SK-N-SH (cell line): ENCODE data around the gene FGF5. TPM values are rescaled to one million over a fixed set of nuclear protein-coding genes. Genes with fewer than 3 reads are reported as not detected.

ENCODE experiments used
- CTCF ChIA-PET: fragments of 300-600, 350-600 bp; formaldehyde crosslinking; extraction: SDS; loops from one replicate; lab custom pipeline; 2021; lab: Yijun Ruan, JAX
- POLR2A ChIA-PET: fragments of 350-600 bp; sonication (Branson Sonifier 250); formaldehyde crosslinking; extraction: SDS; loops from one replicate; lab custom pipeline; 2020; ENCODE audit warnings: antibody characterized with exemption, inconsistent platforms; lab: Yijun Ruan, JAX
- DNase-seq: peaks from one replicate; pipeline ENCODE4 v3.0.0; 2012
- H2AFZ ChIP-seq: fragments of 200-600 bp; sonication (generic); 2 replicates; pipeline ENCODE4 v1.8.1; 2016; ENCODE audit warnings: antibody characterized with exemption, mild to moderate bottlenecking, low read depth
- H3F3A ChIP-seq: fragments of 200-600 bp; sonication (generic); replicated peaks from 2 replicates; pipeline ENCODE3; 2016; ENCODE audit warnings: antibody characterized with exemption, mild to moderate bottlenecking; ENCODE audit not compliant: insufficient read depth
- H3K27ac ChIP-seq, 2 experiments: fragments of 200-500 bp in 1 of 2; fragments of 200-600 bp in 1 of 2; sonication (Bioruptor generic) in 1 of 2; sonication (generic), shearing (Covaris generic) in 1 of 2; 2 replicates each; pipeline versions ENCODE4 v1.5.1 to v1.6.1; 2014 to 2016; ENCODE audit warnings: low read depth in 2 of 2, inconsistent platforms in 1 of 2, low read length in 1 of 2, mild to moderate bottlenecking in 1 of 2, mixed read lengths in 1 of 2
- H3K27me3 ChIP-seq: fragments of 200-600 bp; sonication (generic), shearing (Covaris generic); 2 replicates; pipeline ENCODE4 v1.6.1; 2016; ENCODE audit warnings: mixed run types; ENCODE audit not compliant: insufficient read depth
- H3K36me3 ChIP-seq, 2 experiments: fragments of 200-500 bp in 1 of 2; fragments of 200-600 bp in 1 of 2; sonication (Bioruptor generic) in 1 of 2; sonication (generic) in 1 of 2; replicated peaks in 1 of 2; 2 replicates each; pipeline versions ENCODE3 to v1.5.1; 2014 to 2016; ENCODE audit warnings: low read length in 1 of 2, mild to moderate bottlenecking in 1 of 2; ENCODE audit not compliant: insufficient read depth in 2 of 2, control insufficient read depth in 1 of 2
- H3K4me1 ChIP-seq, 2 experiments: fragments of 200-500 bp in 1 of 2; fragments of 200-600 bp in 1 of 2; sonication (Bioruptor generic) in 1 of 2; sonication (generic), shearing (Covaris generic) in 1 of 2; 2 replicates each; pipeline versions ENCODE4 v1.5.1 to v1.6.1; 2014 to 2016; ENCODE audit warnings: low read depth in 1 of 2, low read length in 1 of 2, mixed run types in 1 of 2; ENCODE audit not compliant: insufficient read depth in 2 of 2, control insufficient read depth in 1 of 2
- H3K4me2 ChIP-seq: fragments of 200-600 bp; sonication (generic), shearing (Covaris generic); 2 replicates; pipeline ENCODE4 v1.6.1; 2017; ENCODE audit warnings: mixed run types
- H3K4me3 ChIP-seq, 2 experiments: fragments of 200-500 bp in 1 of 2; fragments of 200-600 bp in 1 of 2; sonication (Bioruptor generic) in 1 of 2; sonication (generic), shearing (Covaris generic) in 1 of 2; 2 replicates each; pipeline versions ENCODE4 v1.5.1 to v1.8.1; 2014 to 2016; ENCODE audit warnings: low read depth in 2 of 2, inconsistent platforms in 1 of 2, low read length in 1 of 2, mild to moderate bottlenecking in 1 of 2, mixed read lengths in 1 of 2, moderate library complexity in 1 of 2
- H3K79me2 ChIP-seq: fragments of 200-600 bp; sonication (generic); 2 replicates; pipeline ENCODE4 v1.8.1; 2017; ENCODE audit warnings: mild to moderate bottlenecking; ENCODE audit not compliant: insufficient read depth
- H3K9ac ChIP-seq: fragments of 200-600 bp; sonication (generic); 2 replicates; pipeline ENCODE4 v1.6.1; 2017; ENCODE audit warnings: mixed run types
- H3K9me2 ChIP-seq: fragments of 200-600 bp; sonication (generic); 2 replicates; pipeline ENCODE4 v1.6.1; 2017; ENCODE audit warnings: mixed run types
- H3K9me3 ChIP-seq: fragments of 200-600 bp; sonication (generic); 2 replicates; pipeline ENCODE4 v1.6.1; 2017; ENCODE audit warnings: mixed run types, mild to moderate bottlenecking, moderate library complexity
- H4K20me1 ChIP-seq: fragments of 200-600 bp; sonication (generic); 2 replicates; pipeline ENCODE4 v1.6.1; 2017; ENCODE audit warnings: mild to moderate bottlenecking, mixed run types; ENCODE audit not compliant: insufficient read depth
- CHD2 ChIP-seq: fragments of 150-350 bp; IDR thresholded peaks from 2 replicates; pipeline ENCODE4 v1.6.1; 2018; ENCODE audit warnings: low read length; ENCODE audit not compliant: partially characterized antibody
- EP300 ChIP-seq, 2 experiments: IDR thresholded peaks; 2 replicates each; pipeline versions ENCODE4 v1.4.0 to v1.6.1; 2012; ENCODE audit warnings: borderline replicate concordance in 1 of 2, low read depth in 1 of 2, low read length in 1 of 2
- EZH2phosphoT487 ChIP-seq: fragments of 200-600 bp; sonication (generic); IDR thresholded peaks from 2 replicates; pipeline ENCODE4 v1.6.1; 2017; ENCODE audit warnings: low read depth, mixed run types, mild to moderate bottlenecking, antibody characterized with exemption, moderate library complexity, borderline replicate concordance
- FOSL2 ChIP-seq: IDR thresholded peaks from 2 replicates; pipeline ENCODE4 v1.4.0; 2012; ENCODE audit warnings: low read depth, mild to moderate bottlenecking, moderate library complexity, borderline replicate concordance
- FOXM1 ChIP-seq: IDR thresholded peaks from 2 replicates; pipeline ENCODE4 v1.4.0; 2012; ENCODE audit warnings: low read depth, mild to moderate bottlenecking
- GABPA ChIP-seq: IDR thresholded peaks from 2 replicates; pipeline ENCODE4 v1.4.0; 2012; ENCODE audit warnings: low read depth, mild to moderate bottlenecking
- IRF3 ChIP-seq: fragments of 150-350 bp; IDR thresholded peaks from 2 replicates; pipeline ENCODE4 v1.6.1; 2016; ENCODE audit warnings: mild to moderate bottlenecking, low read depth, low read length
- JUND ChIP-seq: IDR thresholded peaks from 2 replicates; pipeline ENCODE4 v1.4.0; 2012
- MXI1 ChIP-seq: IDR thresholded peaks from 2 replicates; pipeline ENCODE4 v1.6.1; 2012; ENCODE audit warnings: mild to moderate bottlenecking, low read depth, low read length, improper control_type of control experiment
- NRF1 ChIP-seq: IDR thresholded peaks from 2 replicates; pipeline ENCODE4 v1.6.1; 2012; ENCODE audit warnings: low read depth, mild to moderate bottlenecking, low read length
- RCOR1 ChIP-seq: fragments of 150-350 bp; IDR thresholded peaks from 2 replicates; pipeline ENCODE4 v1.6.1; 2017; ENCODE audit warnings: antibody characterized with exemption, low read length
- SIN3A ChIP-seq: IDR thresholded peaks from 2 replicates; pipeline ENCODE4 v1.6.1; 2012; ENCODE audit warnings: low read depth, mild to moderate bottlenecking, low read length, moderate library complexity, borderline replicate concordance
- TAF1 ChIP-seq: IDR thresholded peaks from 2 replicates; pipeline ENCODE4 v1.6.1; 2012; ENCODE audit warnings: low read depth, mild to moderate bottlenecking, low read length, moderate library complexity, borderline replicate concordance
- USF1 ChIP-seq: IDR thresholded peaks from 2 replicates; pipeline ENCODE4 v1.4.0; 2012; ENCODE audit warnings: low read depth, borderline replicate concordance
- YY1 ChIP-seq: IDR thresholded peaks from 2 replicates; pipeline ENCODE4 v1.4.0; 2012; ENCODE audit warnings: low read depth, mild to moderate bottlenecking
- WGBS: methylation state at CpG from one replicate; pipeline ENCODE4 v1.1.6; 2017; ENCODE audit warnings: low lambda C conversion rate; 5-methylcytosine and 5-hydroxymethylcytosine counted together
- polyA plus RNA-seq, 3 experiments: library from polyadenylated mRNA; depleted of rRNA; stranded (reverse); fragments of >200 nt; gene quantifications; 2 replicates each; pipeline ENCODE4 v1.2.3, GENCODE V29; 2012
- TF ChIP-seq, protein P1 (sequence below): fragments of 150-350 bp; IDR thresholded peaks from 2 replicates; pipeline ENCODE4 v1.6.1; 2017; ENCODE audit warnings: antibody characterized with exemption, low read length, low read depth, borderline replicate concordance
- TF ChIP-seq, protein P2 (sequence below): fragments of 200-600 bp; sonication (generic); IDR thresholded peaks from 2 replicates; pipeline ENCODE4 v1.6.1; 2017; ENCODE audit warnings: antibody characterized with exemption, mild to moderate bottlenecking, moderate library complexity
- TF ChIP-seq, protein P3 (sequence below): IDR thresholded peaks from 2 replicates; pipeline ENCODE4 v1.4.0; 2012; ENCODE audit warnings: low read depth, borderline replicate concordance

The FGF5 gene
- polyA plus RNA-seq, 1 of the 3 experiments (the other 2 are of a cell fraction): 17.7 TPM

- H3K9me2 ChIP-seq: no peaks in the 10 kb centered on the region
- DNase-seq: no peak
- no peak overlapping the region for H2AFZ ChIP-seq
- H3K4me2 ChIP-seq: no peak overlapping the region
- no peaks in the 10 kb centered on the region for H4K20me1 ChIP-seq
- no peak overlapping the region for H3K4me3 ChIP-seq
- POLR2A ChIA-PET: no interaction called here
- 95% methylated on average over 3 of the region's 3 CpGs for WGBS
- TF ChIP-seq, protein P1, sequence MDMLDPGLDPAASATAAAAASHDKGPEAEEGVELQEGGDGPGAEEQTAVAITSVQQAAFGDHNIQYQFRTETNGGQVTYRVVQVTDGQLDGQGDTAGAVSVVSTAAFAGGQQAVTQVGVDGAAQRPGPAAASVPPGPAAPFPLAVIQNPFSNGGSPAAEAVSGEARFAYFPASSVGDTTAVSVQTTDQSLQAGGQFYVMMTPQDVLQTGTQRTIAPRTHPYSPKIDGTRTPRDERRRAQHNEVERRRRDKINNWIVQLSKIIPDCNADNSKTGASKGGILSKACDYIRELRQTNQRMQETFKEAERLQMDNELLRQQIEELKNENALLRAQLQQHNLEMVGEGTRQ: no peak
- TF ChIP-seq, protein P2, sequence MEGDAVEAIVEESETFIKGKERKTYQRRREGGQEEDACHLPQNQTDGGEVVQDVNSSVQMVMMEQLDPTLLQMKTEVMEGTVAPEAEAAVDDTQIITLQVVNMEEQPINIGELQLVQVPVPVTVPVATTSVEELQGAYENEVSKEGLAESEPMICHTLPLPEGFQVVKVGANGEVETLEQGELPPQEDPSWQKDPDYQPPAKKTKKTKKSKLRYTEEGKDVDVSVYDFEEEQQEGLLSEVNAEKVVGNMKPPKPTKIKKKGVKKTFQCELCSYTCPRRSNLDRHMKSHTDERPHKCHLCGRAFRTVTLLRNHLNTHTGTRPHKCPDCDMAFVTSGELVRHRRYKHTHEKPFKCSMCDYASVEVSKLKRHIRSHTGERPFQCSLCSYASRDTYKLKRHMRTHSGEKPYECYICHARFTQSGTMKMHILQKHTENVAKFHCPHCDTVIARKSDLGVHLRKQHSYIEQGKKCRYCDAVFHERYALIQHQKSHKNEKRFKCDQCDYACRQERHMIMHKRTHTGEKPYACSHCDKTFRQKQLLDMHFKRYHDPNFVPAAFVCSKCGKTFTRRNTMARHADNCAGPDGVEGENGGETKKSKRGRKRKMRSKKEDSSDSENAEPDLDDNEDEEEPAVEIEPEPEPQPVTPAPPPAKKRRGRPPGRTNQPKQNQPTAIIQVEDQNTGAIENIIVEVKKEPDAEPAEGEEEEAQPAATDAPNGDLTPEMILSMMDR: no peak
- no peak for TF ChIP-seq SIN3A
- TF ChIP-seq TAF1: no peak
- peaks cover 31% of the 10 kb centered on the region for H3K79me2 ChIP-seq
- no peaks in the 10 kb centered on the region for H3K27me3 ChIP-seq
- H3K4me1 ChIP-seq: peaks cover 6 to 11% of the 10 kb centered on the region in 2 experiments; a peak in 1 of 4 replicates
- no peak overlapping the region for H3K9ac ChIP-seq
- H3K27ac ChIP-seq: no peak overlapping the region
- H3F3A ChIP-seq: peaks cover 19% of the 10 kb centered on the region
- CTCF ChIA-PET: interaction anchor here (1.7 kb wide), 1 partner anchor 1308 kb away, joined by 3 read pairs; no protein-coding TSS in a partner anchor
- H3K36me3 ChIP-seq: no peaks in the 10 kb centered on the region
- no peaks in the 10 kb centered on the region for H3K9me3 ChIP-seq
Observed at GRCh38 chr4:80261989-80262600, 4.4 kb upstream of the FGF5 start.

- peaks cover 15% of the 10 kb centered on the region for H3F3A ChIP-seq
- TF ChIP-seq YY1 (no peak), TAF1 (no peak), EZH2phosphoT487 (no peak), FOXM1 (no peak), NRF1 (no peak), GABPA (no peak), EP300 (IDR thresholded peaks at IDR 0.05; ENCODE audit: borderline replicate concordance in 1 of 2, low read depth in 1 of 2, low read length in 1 of 2) (no peak), IRF3 (no peak), CHD2 (no peak), JUND (no peak), USF1 (no peak), FOSL2 (no peak), RCOR1 (no peak), MXI1 (no peak)
- TF ChIP-seq, protein P3, sequence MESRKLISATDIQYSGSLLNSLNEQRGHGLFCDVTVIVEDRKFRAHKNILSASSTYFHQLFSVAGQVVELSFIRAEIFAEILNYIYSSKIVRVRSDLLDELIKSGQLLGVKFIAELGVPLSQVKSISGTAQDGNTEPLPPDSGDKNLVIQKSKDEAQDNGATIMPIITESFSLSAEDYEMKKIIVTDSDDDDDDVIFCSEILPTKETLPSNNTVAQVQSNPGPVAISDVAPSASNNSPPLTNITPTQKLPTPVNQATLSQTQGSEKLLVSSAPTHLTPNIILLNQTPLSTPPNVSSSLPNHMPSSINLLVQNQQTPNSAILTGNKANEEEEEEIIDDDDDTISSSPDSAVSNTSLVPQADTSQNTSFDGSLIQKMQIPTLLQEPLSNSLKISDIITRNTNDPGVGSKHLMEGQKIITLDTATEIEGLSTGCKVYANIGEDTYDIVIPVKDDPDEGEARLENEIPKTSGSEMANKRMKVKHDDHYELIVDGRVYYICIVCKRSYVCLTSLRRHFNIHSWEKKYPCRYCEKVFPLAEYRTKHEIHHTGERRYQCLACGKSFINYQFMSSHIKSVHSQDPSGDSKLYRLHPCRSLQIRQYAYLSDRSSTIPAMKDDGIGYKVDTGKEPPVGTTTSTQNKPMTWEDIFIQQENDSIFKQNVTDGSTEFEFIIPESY: no peak
- H3K9ac ChIP-seq: no peak overlapping the region
- H3K9me2 ChIP-seq: no peaks in the 10 kb centered on the region
- H3K4me2 ChIP-seq: no peak overlapping the region
- ChIA-PET POLR2A (no interaction called here), CTCF (interaction anchor here (0.7 to 1.7 kb wide), 3 partner anchors 34 to 789 kb away, joined by 3 to 4 read pairs (median 3); partner anchors contain the start of gene CFAP299)
- peaks cover 6 to 12% of the 10 kb centered on the region in 2 experiments; a peak in 1 of 4 replicates for H3K4me1 ChIP-seq
- WGBS: 95% methylated on average over 35 of the region's 36 CpGs
- no peak overlapping the region for H3K4me3 ChIP-seq
- no peak for DNase-seq
- no peak overlapping the region for H2AFZ ChIP-seq
- no peak overlapping the region for H3K27ac ChIP-seq
- H3K79me2 ChIP-seq: peaks cover 47% of the 10 kb centered on the region
- H3K9me3 ChIP-seq: no peaks in the 10 kb centered on the region
- peaks cover 3 to 4% of the 10 kb centered on the region in 2 experiments for H3K36me3 ChIP-seq
- peaks cover 11% of the 10 kb centered on the region for H4K20me1 ChIP-seq
- H3K27me3 ChIP-seq: no peaks in the 10 kb centered on the region
Observed at GRCh38 chr4:80263541-80264351, 2.7 kb upstream of the FGF5 start.
